ENCODE data around the gene MUC5B. TPM values are rescaled to one million over a fixed set of nuclear protein-coding genes. Genes with fewer than 3 reads are reported as not detected.

MUC5B gene
- total RNA-seq, 1 experiment from 2014 or later, result not detected

- Histone ChIP-seq H3K36me3 (ENCODE audit: insufficient read depth, low read length, poor library complexity, severe bottlenecking) (no peaks in the 10 kb centered on the region), H3K4me3 (ENCODE audit: low read depth, low read length, poor library complexity, severe bottlenecking) (no peak overlapping the region), H3K4me1 (ENCODE audit: insufficient read depth, low read length, poor library complexity, severe bottlenecking) (no peaks in the 10 kb centered on the region), H3K27me3 (replicated peaks; ENCODE audit: insufficient read depth, low read depth, low read length, poor library complexity) (no peaks in the 10 kb centered on the region), H3K9me3 (ENCODE audit: low read depth, low read length, poor library complexity, severe bottlenecking) (no peaks in the 10 kb centered on the region), H3K27ac (ENCODE audit: low read depth, low read length, poor library complexity, severe bottlenecking) (no peak overlapping the region)
- TF ChIP-seq EZH2 (IDR thresholded peaks at IDR 0.05; ENCODE audit: borderline replicate concordance, low read depth, low read length, poor library complexity, severe bottlenecking) (no peak), CTCF (conservative IDR thresholded peaks at IDR 0.05; ENCODE audit: low read depth, low read length) (no peak)
- DNase-seq (ENCODE audit: low spot score), result no peak
- intact Hi-C loops (cut with micrococcal nuclease; ENCODE audit: unreplicated experiment), result no loop called here
- BruUV-seq (replicated peaks), result no TSS peak
- ChIA-PET CTCF (no interaction called here), POLR2A (ENCODE audit: low non-redundant PET) (no interaction called here)
Measured at GRCh38 chr11:1260023-1260501, 37.2 kb downstream of the MUC5B start.

DNA sequence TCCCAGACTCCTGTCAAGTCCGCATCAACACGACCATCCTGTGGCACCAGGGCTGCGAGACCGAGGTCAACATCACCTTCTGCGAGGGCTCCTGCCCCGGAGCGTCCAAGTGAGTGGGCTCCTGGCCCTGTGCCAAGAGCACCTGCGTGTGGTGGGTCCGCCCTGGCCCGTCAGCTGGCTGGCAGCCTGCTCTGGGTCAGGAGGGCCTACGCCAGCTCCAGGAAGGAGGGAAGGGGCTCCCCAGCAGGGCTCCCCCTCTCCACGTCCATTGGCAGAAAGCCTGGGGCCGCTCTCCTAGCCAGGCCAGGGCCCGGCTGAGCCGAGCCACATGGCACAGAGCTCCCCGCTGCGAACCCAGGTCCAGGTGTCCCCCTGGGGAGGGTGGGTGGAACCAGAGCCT lies 37.8 kb downstream of the MUC5B start:
- Histone ChIP-seq H3K9me3 (ENCODE audit: low read depth, low read length, poor library complexity, severe bottlenecking) (no peaks in the 10 kb centered on the region), H3K27ac (ENCODE audit: low read depth, low read length, poor library complexity, severe bottlenecking) (no peak overlapping the region), H3K27me3 (replicated peaks; ENCODE audit: insufficient read depth, low read depth, low read length, poor library complexity) (no peaks in the 10 kb centered on the region), H3K4me3 (ENCODE audit: low read depth, low read length, poor library complexity, severe bottlenecking) (no peak overlapping the region), H3K36me3 (ENCODE audit: insufficient read depth, low read length, poor library complexity, severe bottlenecking) (no peaks in the 10 kb centered on the region), H3K4me1 (ENCODE audit: insufficient read depth, low read length, poor library complexity, severe bottlenecking) (no peaks in the 10 kb centered on the region)
- intact Hi-C loops (cut with micrococcal nuclease; ENCODE audit: unreplicated experiment), result no loop called here
- no peak for TF ChIP-seq EZH2 (IDR thresholded peaks at IDR 0.05; ENCODE audit: borderline replicate concordance, low read depth, low read length, poor library complexity, severe bottlenecking)
- no peak for TF ChIP-seq CTCF (conservative IDR thresholded peaks at IDR 0.05; ENCODE audit: low read depth, low read length)
- ChIA-PET POLR2A (ENCODE audit: low non-redundant PET) (no interaction called here), CTCF (no interaction called here)
- BruUV-seq (replicated peaks), result no TSS peak
- DNase-seq (ENCODE audit: low spot score), result no peak

GRCh38 chr11:1261241-1262071 lies 38.6 kb downstream of the MUC5B start:
- H3K27me3 ChIP-seq (replicated peaks; ENCODE audit: insufficient read depth, low read depth, low read length, poor library complexity), result no peaks in the 10 kb centered on the region
- H3K27ac ChIP-seq (ENCODE audit: low read depth, low read length, poor library complexity, severe bottlenecking), result peak overlapping the region; percentile 77
- intact Hi-C loops (cut with micrococcal nuclease; ENCODE audit: unreplicated experiment), result no loop called here
- H3K4me1 ChIP-seq (ENCODE audit: insufficient read depth, low read length, poor library complexity, severe bottlenecking), result no peaks in the 10 kb centered on the region
- POLR2A ChIA-PET (ENCODE audit: low non-redundant PET), result no interaction called here
- DNase-seq (ENCODE audit: low spot score), result no peak
- CTCF ChIA-PET, result no interaction called here
- BruUV-seq (replicated peaks), result no TSS peak
- H3K9me3 ChIP-seq (ENCODE audit: low read depth, low read length, poor library complexity, severe bottlenecking), result no peaks in the 10 kb centered on the region
- TF ChIP-seq CTCF (conservative IDR thresholded peaks at IDR 0.05; ENCODE audit: low read depth, low read length) (no peak), EZH2 (IDR thresholded peaks at IDR 0.05; ENCODE audit: borderline replicate concordance, low read depth, low read length, poor library complexity, severe bottlenecking) (no peak)
- H3K4me3 ChIP-seq (ENCODE audit: low read depth, low read length, poor library complexity, severe bottlenecking), result no peak overlapping the region
- H3K36me3 ChIP-seq (ENCODE audit: insufficient read depth, low read length, poor library complexity, severe bottlenecking), result no peaks in the 10 kb centered on the region
